Activated B cell treated with CpG ODN at 0.5 μM for 24 hours (primary cell): ENCODE data around the gene COA6. TPM values are rescaled to one million over a fixed set of nuclear protein-coding genes. Genes with fewer than 3 reads are reported as not detected.

Experiments
- ATAC-seq: fragments of 200-7000 bp; cut with Tn5 transposase; one replicate; pipeline ENCODE4 v1.10.0; 2021; ENCODE audit warnings: low read depth, mild to moderate bottlenecking, moderate library complexity
- CTCF ChIA-PET: fragments of 350-600 bp; sonication (Branson Sonifier 250); formaldehyde crosslinking; loops from one replicate; lab custom pipeline; 2021; ENCODE audit warnings: antibody characterized with exemption; lab: Charles Lee
- POLR2A ChIA-PET: fragments of 350-600 bp; sonication (Branson Sonifier 250); formaldehyde crosslinking; loops from one replicate; lab custom pipeline; 2021; ENCODE audit warnings: antibody characterized with exemption; lab: Charles Lee
- DNase-seq: peaks from one replicate; pipeline ENCODE4 v3.0.0; 2022
- H3K27ac Mint-ChIP-seq: one replicate; pipeline ENCODE4 v1.8.0; 2020; ENCODE audit warnings: mixed read lengths
- H3K27me3 Mint-ChIP-seq: one replicate; pipeline ENCODE4 v1.8.0; 2021; ENCODE audit warnings: mixed read lengths
- H3K36me3 Mint-ChIP-seq: one replicate; pipeline ENCODE4 v1.8.0; 2021; ENCODE audit warnings: low read depth, mixed read lengths
- H3K4me1 Mint-ChIP-seq: one replicate; pipeline ENCODE4 v1.8.0; 2021; ENCODE audit warnings: mixed read lengths
- H3K4me3 Mint-ChIP-seq: one replicate; pipeline ENCODE4 v1.8.0; 2020; ENCODE audit warnings: mild to moderate bottlenecking, mixed read lengths
- H3K9me3 Mint-ChIP-seq: one replicate; pipeline ENCODE4 v1.8.0; 2020; ENCODE audit warnings: mixed read lengths
- intact Hi-C: fragments of 100-400 bp; cut with micrococcal nuclease; formaldehyde crosslinking; loops from one replicate; pipeline ENCODE4 v1.15.1; 2024
- total RNA-seq: library from RNA; stranded (reverse); gene quantifications from 2 replicates; pipeline ENCODE4 v1.2.3, GENCODE V29; 2022
- TF ChIP-seq, protein P1 (sequence below): fragments of 200-600 bp; IDR thresholded peaks from one replicate; pipeline ENCODE4 v1.8.0; 2022; ENCODE audit warnings: antibody characterized with exemption, mild to moderate bottlenecking

COA6 gene
- total RNA-seq, 1 donor from 2014 or later: 20.7 TPM

DNA sequence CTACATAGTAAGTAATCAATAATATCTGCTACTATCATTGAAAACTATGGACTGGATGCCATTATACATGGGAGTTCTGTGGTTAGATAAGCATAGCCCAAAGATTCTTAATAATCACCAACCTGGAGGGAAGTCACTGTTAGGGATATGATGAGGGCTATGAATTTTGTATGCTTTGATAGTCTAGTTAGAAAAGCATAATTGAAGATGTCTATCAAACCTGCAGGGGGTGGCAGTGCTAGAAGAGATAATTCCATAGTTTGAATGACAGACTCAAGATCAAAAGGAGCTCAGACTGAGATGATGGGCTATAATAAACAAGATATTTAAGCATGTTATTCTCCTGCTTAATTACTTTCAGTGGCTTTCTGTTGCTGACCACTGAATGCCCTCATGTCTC, 15.4 kb upstream of the COA6 start:
- H3K27ac Mint-ChIP-seq: no peak overlapping the region
- peak overlapping the region; percentile 49 for H3K4me3 Mint-ChIP-seq
- POLR2A ChIA-PET: interaction anchor here (2.7 kb wide), 1 partner anchor 16 kb away, joined by 19 read pairs; the partner anchor contains the start of gene COA6
- ATAC-seq: no peak
- no peaks in the 10 kb centered on the region for H3K27me3 Mint-ChIP-seq
- peaks cover 5% of the 10 kb centered on the region for H3K4me1 Mint-ChIP-seq
- TF ChIP-seq, protein P1, sequence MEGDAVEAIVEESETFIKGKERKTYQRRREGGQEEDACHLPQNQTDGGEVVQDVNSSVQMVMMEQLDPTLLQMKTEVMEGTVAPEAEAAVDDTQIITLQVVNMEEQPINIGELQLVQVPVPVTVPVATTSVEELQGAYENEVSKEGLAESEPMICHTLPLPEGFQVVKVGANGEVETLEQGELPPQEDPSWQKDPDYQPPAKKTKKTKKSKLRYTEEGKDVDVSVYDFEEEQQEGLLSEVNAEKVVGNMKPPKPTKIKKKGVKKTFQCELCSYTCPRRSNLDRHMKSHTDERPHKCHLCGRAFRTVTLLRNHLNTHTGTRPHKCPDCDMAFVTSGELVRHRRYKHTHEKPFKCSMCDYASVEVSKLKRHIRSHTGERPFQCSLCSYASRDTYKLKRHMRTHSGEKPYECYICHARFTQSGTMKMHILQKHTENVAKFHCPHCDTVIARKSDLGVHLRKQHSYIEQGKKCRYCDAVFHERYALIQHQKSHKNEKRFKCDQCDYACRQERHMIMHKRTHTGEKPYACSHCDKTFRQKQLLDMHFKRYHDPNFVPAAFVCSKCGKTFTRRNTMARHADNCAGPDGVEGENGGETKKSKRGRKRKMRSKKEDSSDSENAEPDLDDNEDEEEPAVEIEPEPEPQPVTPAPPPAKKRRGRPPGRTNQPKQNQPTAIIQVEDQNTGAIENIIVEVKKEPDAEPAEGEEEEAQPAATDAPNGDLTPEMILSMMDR: no peak
- no peaks in the 10 kb centered on the region for H3K36me3 Mint-ChIP-seq
- DNase-seq: no peak
- no peaks in the 10 kb centered on the region for H3K9me3 Mint-ChIP-seq
- intact Hi-C loops: no loop called here
- CTCF ChIA-PET: no interaction called here

DNA sequence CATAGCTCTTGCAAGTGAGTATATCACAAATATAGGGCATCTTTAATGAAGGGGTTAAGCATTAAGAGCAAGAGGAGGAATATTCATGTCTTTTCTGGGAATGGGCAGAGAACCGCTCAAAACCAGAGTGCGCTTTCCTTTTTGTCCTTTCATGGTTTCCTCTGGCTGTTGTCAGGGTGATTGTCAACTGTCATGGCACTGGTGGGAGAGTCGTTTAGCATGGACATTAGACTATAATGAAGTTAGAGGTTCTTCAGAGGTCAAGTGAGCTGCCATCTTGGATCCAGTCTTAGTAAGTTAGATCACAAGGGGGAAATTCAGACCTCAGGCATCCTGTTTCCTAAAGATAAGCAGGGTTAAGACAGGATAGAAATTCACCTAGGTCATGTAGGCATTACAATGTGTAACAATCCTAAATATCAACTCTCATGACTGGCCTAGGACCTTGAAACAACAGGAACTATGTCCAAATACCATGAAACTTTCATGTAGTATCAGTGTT, 12.1 kb upstream of the COA6 start:
- ChIA-PET CTCF (no interaction called here), POLR2A (no interaction called here)
- H3K27me3 Mint-ChIP-seq: no peaks in the 10 kb centered on the region
- intact Hi-C loops: no loop called here
- DNase-seq (no peak), ATAC-seq (no peak)
- no peak overlapping the region for H3K4me3 Mint-ChIP-seq
- TF ChIP-seq, protein P1: no peak
- H3K36me3 Mint-ChIP-seq: no peaks in the 10 kb centered on the region
- H3K9me3 Mint-ChIP-seq: no peaks in the 10 kb centered on the region
- H3K27ac Mint-ChIP-seq: no peak overlapping the region
- H3K4me1 Mint-ChIP-seq: peaks cover 3% of the 10 kb centered on the region

DNA sequence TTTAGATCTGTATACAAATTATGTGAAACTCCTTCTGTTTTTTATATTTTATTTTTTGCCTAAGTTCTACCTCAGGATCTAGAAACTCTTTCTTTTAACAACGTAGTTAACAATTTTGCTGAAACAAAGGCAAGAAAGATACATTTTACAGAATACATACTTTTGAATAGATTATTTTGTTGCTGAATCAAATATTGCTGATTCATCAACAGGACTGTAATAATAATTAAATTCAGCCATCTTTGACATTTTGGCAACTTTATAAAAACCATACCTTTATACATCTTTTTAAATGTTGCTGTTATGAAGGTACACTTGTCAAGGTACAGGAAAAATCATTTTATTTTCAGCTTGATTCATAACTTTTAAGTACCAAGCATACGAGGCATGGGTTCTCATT, 10.7 kb upstream of the COA6 start:
- POLR2A ChIA-PET: interaction anchor here (1.7 kb wide), 1 partner anchor 11 kb away, joined by 5 read pairs; the partner anchor contains the start of gene COA6
- CTCF ChIA-PET: no interaction called here
- TF ChIP-seq, protein P1: no peak
- H3K4me3 Mint-ChIP-seq: no peak overlapping the region
- peaks cover under 1% of the 10 kb centered on the region for H3K4me1 Mint-ChIP-seq
- DNase-seq (no peak), ATAC-seq (no peak)
- H3K9me3 Mint-ChIP-seq: no peaks in the 10 kb centered on the region
- intact Hi-C loops: no loop called here
- H3K36me3 Mint-ChIP-seq: no peaks in the 10 kb centered on the region
- no peaks in the 10 kb centered on the region for H3K27me3 Mint-ChIP-seq
- H3K27ac Mint-ChIP-seq: no peak overlapping the region

DNA sequence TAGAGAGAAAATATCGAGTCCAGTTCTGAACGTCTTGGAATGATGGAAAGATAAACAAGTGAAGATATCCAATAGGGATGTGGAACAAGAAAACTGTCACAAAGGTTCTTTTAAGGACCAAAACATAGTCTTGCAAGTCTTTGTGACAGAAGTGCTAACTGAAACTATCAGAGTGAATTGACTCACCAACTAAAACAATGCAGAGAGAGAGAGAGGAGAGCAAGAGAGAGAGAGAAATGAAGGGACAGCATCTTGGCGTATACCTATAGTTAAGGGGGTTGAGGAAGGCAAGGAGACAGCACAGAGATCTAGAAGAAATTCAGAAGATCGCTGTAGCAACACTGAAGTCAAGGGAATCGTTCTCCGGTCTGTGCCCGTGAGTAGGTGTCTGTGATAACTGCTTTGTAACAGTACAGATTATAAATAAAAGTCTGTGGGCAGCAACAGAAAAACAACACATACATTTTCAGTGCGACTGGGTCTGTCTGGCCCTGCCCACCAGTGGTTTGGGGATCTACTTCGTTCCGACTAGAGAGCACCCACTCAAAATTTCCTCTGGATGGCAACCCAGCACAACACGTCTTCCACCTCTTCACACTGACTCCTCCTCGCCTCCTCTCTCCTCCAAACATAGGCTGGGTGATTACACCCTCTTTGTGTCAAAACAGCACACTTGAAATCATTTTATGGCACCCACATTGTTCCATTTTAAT, 4.8 kb upstream of the COA6 start:
- intact Hi-C loops: no loop called here
- DNase-seq: no peak
- H3K27me3 Mint-ChIP-seq: no peaks in the 10 kb centered on the region
- no peaks in the 10 kb centered on the region for H3K9me3 Mint-ChIP-seq
- no peak for ATAC-seq
- peaks cover 6% of the 10 kb centered on the region for H3K36me3 Mint-ChIP-seq
- peaks cover 14% of the 10 kb centered on the region for H3K4me1 Mint-ChIP-seq
- TF ChIP-seq, protein P1: no peak
- no peak overlapping the region for H3K4me3 Mint-ChIP-seq
- ChIA-PET CTCF (no interaction called here), POLR2A (no interaction called here)
- H3K27ac Mint-ChIP-seq: no peak overlapping the region

DNA sequence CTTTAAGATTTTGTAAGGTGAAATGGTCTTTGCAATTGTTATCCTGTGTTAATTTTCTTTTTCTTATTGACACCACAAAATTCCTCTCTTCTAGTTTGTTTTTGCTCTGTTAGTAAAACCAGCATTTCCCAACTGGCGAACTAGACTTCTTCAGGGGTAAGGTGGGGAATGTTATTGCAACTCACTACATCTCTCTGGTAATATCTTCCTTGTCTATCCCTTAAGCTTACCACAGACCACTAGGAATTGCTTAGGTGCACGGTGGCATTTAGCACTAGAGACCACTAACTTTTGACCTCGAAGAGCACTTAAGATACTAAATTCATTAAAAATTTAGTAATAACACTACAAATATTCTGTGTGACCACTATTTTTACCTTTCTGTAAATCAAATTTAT, 4.2 kb upstream of the COA6 start:
- H3K27ac Mint-ChIP-seq: no peak overlapping the region
- peaks cover 14% of the 10 kb centered on the region for H3K4me1 Mint-ChIP-seq
- DNase-seq (no peak), ATAC-seq (no peak)
- no peaks in the 10 kb centered on the region for H3K9me3 Mint-ChIP-seq
- ChIA-PET CTCF (no interaction called here), POLR2A (no interaction called here)
- H3K4me3 Mint-ChIP-seq: no peak overlapping the region
- TF ChIP-seq, protein P1: no peak
- intact Hi-C loops: no loop called here
- no peaks in the 10 kb centered on the region for H3K27me3 Mint-ChIP-seq
- peaks cover 9% of the 10 kb centered on the region for H3K36me3 Mint-ChIP-seq
